ENCODE results near the gene PLPPR1.

DNA sequence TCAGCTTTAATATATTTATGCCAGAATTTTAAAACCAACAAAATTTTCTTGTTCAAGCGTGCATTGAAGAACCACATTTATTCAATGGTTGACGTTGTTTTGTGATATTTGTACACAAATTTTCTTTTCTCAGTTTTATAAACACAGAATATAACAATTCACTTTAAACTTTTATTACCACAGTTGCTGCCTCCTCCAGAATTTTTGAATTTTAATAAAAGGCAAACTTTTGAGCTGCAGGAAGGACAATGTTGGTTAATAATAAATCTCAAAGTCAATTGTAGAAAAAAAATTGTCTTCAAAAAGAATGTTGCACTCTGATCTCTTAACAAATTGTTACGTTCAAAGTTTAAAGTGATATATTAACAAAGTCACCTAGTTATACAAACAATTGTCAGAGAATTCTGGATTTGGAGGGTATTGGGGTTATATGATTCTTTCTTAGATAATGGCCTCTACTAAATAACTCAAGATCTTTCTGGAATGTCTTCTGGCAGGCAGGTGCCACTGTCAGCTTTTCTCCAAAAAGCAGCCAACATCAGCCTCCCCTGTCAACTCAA is 295.8 kb downstream of the PLPPR1 start:
- TF ChIP-seq STAT1 (IDR thresholded peaks at IDR 0.05; ENCODE audit: unreplicated experiment) (no peak), REST (IDR thresholded peaks at IDR 0.05; ENCODE audit: unreplicated experiment) (no peak), EZH2phosphoT487 (IDR thresholded peaks at IDR 0.05; ENCODE audit: unreplicated experiment) (no peak), JUNB (IDR thresholded peaks at IDR 0.05; ENCODE audit: unreplicated experiment) (no peak), CREB1 (CRISPR knock-in tag; IDR thresholded peaks at IDR 0.05; ENCODE audit: low read depth) (no peak)
- TF ChIP-seq, protein P1, sequence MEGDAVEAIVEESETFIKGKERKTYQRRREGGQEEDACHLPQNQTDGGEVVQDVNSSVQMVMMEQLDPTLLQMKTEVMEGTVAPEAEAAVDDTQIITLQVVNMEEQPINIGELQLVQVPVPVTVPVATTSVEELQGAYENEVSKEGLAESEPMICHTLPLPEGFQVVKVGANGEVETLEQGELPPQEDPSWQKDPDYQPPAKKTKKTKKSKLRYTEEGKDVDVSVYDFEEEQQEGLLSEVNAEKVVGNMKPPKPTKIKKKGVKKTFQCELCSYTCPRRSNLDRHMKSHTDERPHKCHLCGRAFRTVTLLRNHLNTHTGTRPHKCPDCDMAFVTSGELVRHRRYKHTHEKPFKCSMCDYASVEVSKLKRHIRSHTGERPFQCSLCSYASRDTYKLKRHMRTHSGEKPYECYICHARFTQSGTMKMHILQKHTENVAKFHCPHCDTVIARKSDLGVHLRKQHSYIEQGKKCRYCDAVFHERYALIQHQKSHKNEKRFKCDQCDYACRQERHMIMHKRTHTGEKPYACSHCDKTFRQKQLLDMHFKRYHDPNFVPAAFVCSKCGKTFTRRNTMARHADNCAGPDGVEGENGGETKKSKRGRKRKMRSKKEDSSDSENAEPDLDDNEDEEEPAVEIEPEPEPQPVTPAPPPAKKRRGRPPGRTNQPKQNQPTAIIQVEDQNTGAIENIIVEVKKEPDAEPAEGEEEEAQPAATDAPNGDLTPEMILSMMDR (conservative IDR thresholded peaks at IDR 0.05; ENCODE audit: low read depth in 2 of 2) = no peak

Measured in GM23338 (cell line).